ENCODE measurements around the gene PDE2A. TPM values are rescaled to one million over a fixed set of nuclear protein-coding genes. Genes with fewer than 3 reads are reported as not detected.

The PDE2A gene
- total RNA-seq, 1 donor, result 1.3 TPM

DNA sequence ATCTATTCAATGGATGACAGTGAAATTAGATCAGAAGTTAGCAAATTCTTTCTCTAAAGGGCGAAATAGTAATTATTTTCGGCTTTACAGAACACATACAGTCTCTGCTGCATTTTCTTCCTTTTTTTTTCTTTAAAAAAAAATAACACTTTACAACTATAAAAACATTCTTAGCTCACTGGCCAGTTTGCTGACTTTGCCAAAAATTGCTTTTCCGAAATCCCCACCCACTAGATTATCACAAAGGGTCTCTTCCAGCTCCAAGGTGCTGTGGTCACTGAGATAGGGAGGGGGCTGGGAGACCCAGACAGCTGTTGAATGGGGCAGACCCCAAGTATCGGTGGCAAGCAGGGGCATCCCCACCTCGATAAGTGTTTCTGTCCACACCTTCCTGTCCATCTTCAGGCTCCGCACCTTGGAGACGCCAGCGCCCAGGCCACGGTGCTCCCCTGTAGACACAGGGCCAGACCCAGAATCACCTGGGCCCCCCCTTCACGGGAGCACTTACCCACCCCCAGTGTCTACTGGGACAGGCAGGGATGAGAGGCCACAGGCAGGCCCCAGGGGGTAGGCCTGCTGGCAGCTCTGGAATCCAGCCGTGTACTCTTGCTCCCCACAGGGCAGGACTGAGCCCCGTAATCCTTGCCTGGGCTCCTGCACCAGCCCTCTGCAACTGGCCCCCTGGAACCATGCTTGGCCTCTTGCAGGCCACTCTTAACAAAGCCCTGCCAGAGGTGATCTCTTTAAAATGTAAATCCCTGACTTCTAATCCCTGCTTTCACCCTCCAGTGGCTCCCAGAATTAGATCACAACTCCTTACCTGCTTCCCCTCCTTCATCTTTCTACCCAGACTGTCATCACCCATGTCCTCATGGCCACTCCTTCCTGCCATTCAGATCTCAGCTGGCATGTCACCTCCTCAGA is 31.5 kb upstream of the PDE2A start:
- no peak for DNase-seq (ENCODE audit: low read depth in 2 of 3, low spot score in 2 of 3)

- no peak for DNase-seq (ENCODE audit: low read depth in 2 of 3, low spot score in 2 of 3)
Observed at GRCh38 chr11:72704783-72705265, 30.6 kb upstream of the PDE2A start.

- no peak for DNase-seq (ENCODE audit: low read depth in 2 of 3, low spot score in 2 of 3)
Observed at GRCh38 chr11:72704028-72704782, 30.0 kb upstream of the PDE2A start.

DNA sequence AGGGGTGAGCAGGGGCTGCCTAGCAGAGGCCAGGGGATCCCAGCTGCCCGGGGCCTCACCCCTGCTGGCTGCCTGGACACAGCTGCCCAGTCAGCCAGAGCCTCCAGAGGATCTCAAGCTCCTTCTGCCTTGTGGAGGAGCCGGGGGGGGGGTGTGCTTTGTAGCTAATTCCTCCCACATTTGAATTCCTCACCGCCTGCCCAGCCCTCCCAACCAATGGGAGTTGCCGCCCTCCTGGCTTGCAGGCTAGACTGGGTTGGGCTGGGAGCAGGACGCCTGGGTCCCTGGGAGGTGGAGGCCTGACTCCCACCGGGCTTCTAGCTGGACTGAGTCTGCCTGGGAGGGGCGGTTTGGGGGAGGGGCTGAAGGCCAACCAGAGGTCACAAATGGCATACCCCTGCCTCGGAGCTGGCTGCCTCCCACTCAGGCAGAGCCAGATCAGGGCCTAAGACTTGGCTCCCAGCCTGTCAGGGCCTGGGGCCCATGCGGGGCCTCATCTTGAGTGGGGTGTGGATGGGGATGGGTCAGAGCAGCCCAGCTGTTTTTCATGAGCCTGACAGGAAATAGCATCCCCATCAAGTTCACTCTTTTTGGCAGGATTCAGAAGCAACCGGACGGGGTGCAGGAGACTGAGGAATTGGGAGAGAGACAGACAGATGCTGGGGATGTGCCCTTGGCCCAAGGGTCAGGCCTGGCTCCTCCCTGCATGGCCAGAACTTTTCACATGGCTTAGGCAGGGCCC is 29.2 kb upstream of the PDE2A start:
- no peak for DNase-seq (ENCODE audit: low read depth in 2 of 3, low spot score in 2 of 3)

- DNase-seq (ENCODE audit: low read depth in 2 of 3, low spot score in 2 of 3), result no peak
Observed at GRCh38 chr11:72702577-72703241, 28.5 kb upstream of the PDE2A start.

- DNase-seq (ENCODE audit: low read depth in 2 of 3, low spot score in 2 of 3), result no peak
Observed at GRCh38 chr11:72702096-72702495, 27.9 kb upstream of the PDE2A start.

DNA sequence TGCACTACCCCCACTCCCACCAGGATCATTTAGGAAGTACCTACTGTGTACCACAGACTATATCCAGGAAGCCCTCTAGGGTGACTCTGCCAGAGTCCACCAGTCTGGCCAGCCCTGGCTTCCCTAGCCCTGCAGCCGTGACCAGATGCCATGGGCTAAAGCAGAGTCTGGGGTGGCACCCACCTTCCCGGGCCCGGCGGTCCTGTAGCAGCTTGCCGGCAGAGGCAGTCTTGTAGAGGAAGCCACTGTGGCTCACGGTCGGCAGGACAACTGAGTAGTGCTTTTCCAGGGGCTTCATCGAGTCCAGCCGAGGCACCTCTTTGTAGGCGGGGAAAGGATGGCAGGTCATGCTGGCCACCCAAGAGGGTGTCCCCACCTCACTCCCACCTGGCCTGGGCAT is 27.2 kb upstream of the PDE2A start:
- DNase-seq (ENCODE audit: low read depth in 2 of 3, low spot score in 2 of 3), result no peak

DNA sequence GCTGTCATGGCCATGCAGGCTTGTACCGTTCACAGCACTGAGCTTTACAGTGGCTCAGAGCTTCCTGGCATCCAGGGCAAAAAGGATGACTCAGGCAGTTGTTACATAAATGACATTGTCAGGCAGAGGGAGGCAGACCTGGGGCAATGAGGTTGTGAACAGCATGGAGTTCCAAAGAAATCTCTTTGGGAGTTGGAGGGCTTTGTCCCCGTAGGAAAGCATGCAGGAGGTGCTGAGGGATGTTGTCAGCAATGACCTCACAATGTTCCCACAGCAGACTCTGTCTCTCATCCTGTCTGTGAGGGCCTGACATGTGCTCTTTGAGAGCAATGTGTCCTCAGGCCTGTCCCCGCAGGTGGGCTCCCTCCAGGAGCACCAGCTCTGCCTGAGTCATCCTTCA is 25.9 kb upstream of the PDE2A start:
- DNase-seq (ENCODE audit: low read depth in 2 of 3, low spot score in 2 of 3), result no peak

- DNase-seq (ENCODE audit: low read depth in 2 of 3, low spot score in 2 of 3), result no peak
Observed at GRCh38 chr11:72697814-72698213, 23.6 kb upstream of the PDE2A start.

DNA sequence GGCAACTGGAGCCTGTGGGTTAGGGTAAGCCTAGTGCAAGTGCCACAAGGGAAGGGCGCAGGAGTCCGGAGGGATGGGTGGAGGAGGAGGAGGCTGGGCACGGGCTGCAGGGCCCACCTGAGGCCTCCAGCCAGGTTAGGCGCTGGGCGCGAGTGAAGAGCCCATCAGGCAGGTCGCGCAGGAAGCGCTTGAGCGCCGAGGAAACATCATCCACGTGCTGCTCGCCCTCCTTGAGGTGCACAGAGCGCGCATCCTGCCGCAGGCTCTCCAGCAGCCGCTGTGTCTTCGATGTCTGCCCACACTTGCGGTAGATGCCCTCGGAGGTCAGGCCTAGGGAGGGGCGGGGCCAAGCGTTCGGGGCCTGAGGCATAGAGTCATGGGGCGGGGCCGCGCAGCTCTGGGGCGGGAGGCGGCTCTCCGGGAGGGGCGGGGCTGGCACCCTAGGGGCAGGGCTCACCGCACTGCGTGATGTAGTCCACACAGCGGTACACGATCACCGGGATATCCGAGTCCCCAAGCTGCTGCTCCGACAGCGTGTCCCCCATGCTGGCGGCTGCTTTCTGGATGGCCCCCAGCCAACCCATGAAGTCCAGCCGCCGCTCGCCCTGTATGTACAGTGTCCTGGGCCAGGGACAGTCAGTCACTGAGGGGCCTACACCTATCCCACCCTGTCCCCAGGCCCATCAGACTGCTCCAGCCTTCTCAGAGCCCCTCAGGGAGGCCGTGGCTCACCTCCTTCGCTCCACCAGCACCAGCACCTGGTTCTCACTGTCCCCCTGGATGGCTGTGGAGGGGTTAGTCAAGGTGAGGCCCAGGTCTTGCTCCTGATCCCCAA is 22.9 kb upstream of the PDE2A start:
- DNase-seq (ENCODE audit: low read depth in 2 of 3, low spot score in 2 of 3), result no peak

- no peak for DNase-seq (ENCODE audit: low read depth in 2 of 3, low spot score in 2 of 3)
Observed at GRCh38 chr11:72695354-72695753, 21.1 kb upstream of the PDE2A start.

DNA sequence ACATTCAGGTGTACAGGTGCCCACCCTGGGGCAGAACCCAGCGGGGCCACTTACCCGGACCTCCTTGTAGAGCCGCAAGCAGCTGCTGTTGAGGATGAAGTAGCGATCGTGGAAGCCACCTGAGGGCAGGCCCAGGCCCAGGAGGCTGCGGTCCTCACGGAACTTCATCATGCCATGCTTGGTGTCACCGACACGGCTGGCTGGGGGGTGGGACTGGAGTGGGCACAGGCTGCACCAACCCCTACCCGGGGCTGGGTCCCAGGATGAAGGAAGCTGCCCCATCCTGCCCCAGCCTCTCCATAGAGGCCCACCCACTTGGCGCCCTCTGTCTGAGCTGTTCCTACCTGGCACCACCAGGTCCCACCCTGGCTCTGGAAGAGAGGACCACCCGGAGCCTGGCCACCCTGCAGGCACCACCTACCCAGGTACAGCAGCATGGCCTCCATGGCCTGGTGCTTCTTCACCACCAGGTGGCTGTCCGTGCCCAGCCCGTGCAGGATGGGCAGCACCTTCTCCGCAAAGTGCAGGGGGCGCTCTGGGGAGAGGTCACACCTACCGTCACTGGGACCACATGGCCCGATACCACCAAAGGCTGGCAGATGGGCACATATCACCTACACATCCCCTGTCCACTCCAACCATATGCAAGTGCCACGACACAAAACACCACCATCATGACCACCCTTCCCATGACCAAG is 19.2 kb upstream of the PDE2A start:
- no peak for DNase-seq (ENCODE audit: low read depth in 2 of 3, low spot score in 2 of 3)

DNA sequence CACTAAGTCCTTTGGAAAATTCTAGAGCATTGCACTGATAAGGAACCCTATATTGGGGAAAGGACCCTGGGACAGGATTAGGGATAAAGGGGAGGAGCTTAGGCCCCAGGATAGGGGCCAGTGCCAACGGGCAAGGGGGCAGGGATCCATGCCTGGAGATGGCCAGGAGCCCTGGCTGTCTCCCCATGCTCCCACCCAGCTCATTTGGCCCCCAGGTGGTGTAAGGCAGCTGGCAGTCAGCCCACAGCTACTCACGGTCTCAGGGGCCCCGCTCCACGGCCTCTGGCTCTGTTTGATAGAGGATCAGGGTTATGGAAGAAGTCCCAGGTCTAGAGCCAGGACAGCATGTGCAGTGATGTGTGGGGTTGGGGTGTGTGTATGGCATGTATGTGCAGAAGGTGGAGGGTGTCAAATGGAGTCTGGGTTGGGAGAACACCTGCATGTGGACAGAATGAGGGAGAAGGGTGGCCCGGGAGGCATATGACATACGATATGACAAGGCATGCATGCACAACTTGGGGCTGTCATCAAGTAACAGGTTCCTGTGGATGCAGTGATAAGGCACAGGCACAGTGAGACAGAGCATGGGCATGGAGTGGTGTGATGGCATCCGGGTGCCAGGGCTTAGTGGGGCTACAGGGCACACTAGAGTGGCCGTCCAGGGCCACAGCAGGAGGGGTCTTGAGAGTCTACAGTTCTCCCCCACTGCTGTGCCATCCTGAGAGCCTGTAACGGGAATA is 18.4 kb upstream of the PDE2A start:
- DNase-seq (ENCODE audit: low read depth in 2 of 3, low spot score in 2 of 3), result no peak

- DNase-seq (ENCODE audit: low read depth in 2 of 3, low spot score in 2 of 3), result no peak
Observed at GRCh38 chr11:72690166-72690565, 15.9 kb upstream of the PDE2A start.

GRCh38 chr11:72688929-72689328 is 14.7 kb upstream of the PDE2A start:
- no peak for DNase-seq (ENCODE audit: low read depth in 2 of 3, low spot score in 2 of 3)

DNA sequence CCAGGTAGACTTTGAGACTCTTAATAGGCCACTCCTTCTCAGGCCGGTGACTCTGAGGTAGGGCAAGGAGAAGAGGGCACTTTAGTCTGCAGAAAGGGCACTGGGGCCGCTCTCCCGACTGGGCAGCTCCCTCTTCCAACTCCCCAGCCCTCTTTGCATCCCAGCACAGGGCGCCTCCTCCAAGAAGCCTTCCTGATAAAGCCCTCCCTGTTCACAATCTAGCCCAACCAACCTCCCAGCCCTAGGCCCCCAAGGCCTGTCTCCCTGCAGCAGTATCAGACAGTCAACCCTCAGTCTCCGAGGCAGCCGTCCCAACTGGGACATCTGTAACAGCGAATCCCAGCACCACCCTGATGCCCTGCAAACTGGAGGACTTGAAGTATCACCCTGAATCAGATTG is 14.3 kb upstream of the PDE2A start:
- DNase-seq (ENCODE audit: low read depth in 2 of 3, low spot score in 2 of 3), result no peak

DNA sequence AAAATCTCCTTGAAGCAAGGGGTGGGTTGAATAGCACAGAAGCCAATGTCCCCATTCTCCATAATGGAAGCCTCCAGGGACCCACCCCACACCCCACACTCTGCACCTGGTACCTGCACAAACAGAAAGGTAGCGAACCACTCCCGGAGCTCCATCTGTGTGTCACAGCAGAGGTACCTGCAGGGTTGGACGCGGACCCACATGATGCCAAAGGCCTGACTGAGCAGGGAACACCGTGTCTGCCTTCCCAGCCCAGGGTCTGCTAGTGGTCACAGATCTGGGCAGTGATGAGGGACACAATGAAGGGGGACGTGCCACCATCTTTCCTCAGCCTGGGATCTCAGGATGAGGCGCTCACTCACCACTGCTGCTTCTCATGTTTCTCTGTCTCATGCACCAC is 13.1 kb upstream of the PDE2A start:
- DNase-seq (ENCODE audit: low read depth in 2 of 3, low spot score in 2 of 3), result no peak

- no peak for DNase-seq (ENCODE audit: low read depth in 2 of 3, low spot score in 2 of 3)
Observed at GRCh38 chr11:72686639-72687220, 12.5 kb upstream of the PDE2A start.

All from hematopoietic multipotent progenitor cell (in vitro differentiated cells).